OCI-LY7 (cell line): ENCODE results near the gene ARHGAP26. TPM values are rescaled to one million over a fixed set of nuclear protein-coding genes. Genes with fewer than 3 reads are reported as not detected.

Source experiments
- BruUV-seq: library from RNA; stranded (reverse); fragments of 400-500 nt; replicated peaks from 2 replicates; lab custom pipeline; 2021; lab: Mats Ljungman, UMichigan
- CTCF ChIA-PET: fragments of 300-600 bp; sonication (Branson Sonifier 250); formaldehyde crosslinking; loops from one replicate; lab custom pipeline; 2022; ENCODE audit warnings: antibody characterized with exemption; ENCODE audit not compliant: unreplicated experiment; lab: Charles Lee
- POLR2A ChIA-PET: fragments of 300-600 bp; sonication (Branson Sonifier 250); formaldehyde crosslinking; loops from one replicate; lab custom pipeline; 2022; ENCODE audit warnings: antibody characterized with exemption; lab: Charles Lee
- DNase-seq: peaks from one replicate; pipeline ENCODE4 v3.0.0-alpha.2; 2015; ENCODE audit warnings: low spot score
- H2AFZ ChIP-seq: fragments of 200-600 bp; sonication (generic), shearing (Covaris generic); 2 replicates; pipeline ENCODE4 v1.6.1; 2014; ENCODE audit warnings: mild to moderate bottlenecking, antibody characterized with exemption, low read length, moderate library complexity
- H3K27ac ChIP-seq: fragments of 200-600 bp; sonication (generic); 2 replicates; pipeline ENCODE4 v1.5.1; 2014; ENCODE audit warnings: mixed run types, low read depth, mild to moderate bottlenecking, moderate library complexity, low read length, inconsistent platforms; ENCODE audit not compliant: poor library complexity, severe bottlenecking
- H3K36me3 ChIP-seq: fragments of 200-600 bp; sonication (generic); 2 replicates; pipeline ENCODE4 v1.6.1; 2014; ENCODE audit warnings: mild to moderate bottlenecking, antibody characterized with exemption, low read length, moderate library complexity, mixed read lengths; ENCODE audit not compliant: insufficient read depth
- H3K4me1 ChIP-seq: fragments of 200-600 bp; sonication (generic); 2 replicates; pipeline ENCODE4 v1.5.1; 2014; ENCODE audit warnings: mild to moderate bottlenecking, low read length; ENCODE audit not compliant: insufficient read depth, poor library complexity, severe bottlenecking
- H3K4me2 ChIP-seq: fragments of 200-600 bp; sonication (generic); 2 replicates; pipeline ENCODE4 v1.6.1; 2014; ENCODE audit warnings: mild to moderate bottlenecking, low read length
- H3K4me3 ChIP-seq: fragments of 200-600 bp; sonication (generic); 2 replicates; pipeline ENCODE4 v1.5.1; 2014; ENCODE audit warnings: mild to moderate bottlenecking, low read depth, low read length; ENCODE audit not compliant: poor library complexity, severe bottlenecking
- H3K79me2 ChIP-seq: fragments of 200-600 bp; sonication (generic); 2 replicates; pipeline ENCODE4 v1.6.1; 2016; ENCODE audit warnings: low read depth, mild to moderate bottlenecking, low read length, moderate library complexity, mixed read lengths; ENCODE audit not compliant: insufficient read depth
- H3K9me2 ChIP-seq: fragments of 200-600 bp; sonication (generic); 2 replicates; pipeline ENCODE4 v1.6.1; 2016; ENCODE audit warnings: mild to moderate bottlenecking, low read length, mixed read lengths; ENCODE audit not compliant: insufficient read depth
- H3K9me3 ChIP-seq: fragments of 200-600 bp; sonication (generic); 2 replicates; pipeline ENCODE4 v1.6.1; 2014; ENCODE audit warnings: mild to moderate bottlenecking, mixed run types, low read length, mixed read lengths
- H4K20me1 ChIP-seq: fragments of 200-600 bp; sonication (generic); 2 replicates; pipeline ENCODE4 v1.6.1; 2014; ENCODE audit warnings: mild to moderate bottlenecking, antibody characterized with exemption, low read length, moderate library complexity, mixed read lengths; ENCODE audit not compliant: insufficient read depth
- CTCF ChIP-seq: fragments of 200-600 bp; sonication (generic); conservative IDR thresholded peaks from 2 replicates; pipeline ENCODE4 v1.5.1; 2014; ENCODE audit warnings: mild to moderate bottlenecking, antibody characterized with exemption, low read length, moderate library complexity, mixed read lengths
- EZH2phosphoT487 ChIP-seq: fragments of 200-600 bp; sonication (generic); IDR thresholded peaks from 2 replicates; pipeline ENCODE4 v1.6.1; 2018; ENCODE audit warnings: low read depth, borderline replicate concordance, mild to moderate bottlenecking, mixed run types, antibody characterized with exemption, low read length, moderate library complexity, mixed read lengths
- intact Hi-C: fragments of 100-400 bp; cut with micrococcal nuclease; formaldehyde crosslinking; loops from one replicate; pipeline ENCODE4 v1.10.0; 2022; ENCODE audit not compliant: unreplicated experiment
- total RNA-seq, 2 experiments: library from RNA; depleted of rRNA in 1 of 2; stranded (reverse); fragments of >200 nt in 1 of 2; shearing (Covaris generic) in 1 of 2; gene quantifications; 2 replicates each; pipeline ENCODE4 v1.2.3, GENCODE V29; 2014 to 2022

Gene ARHGAP26
- total RNA-seq, 2 experiments from 2014 or later: 7.0 to 19.1 TPM

DNA sequence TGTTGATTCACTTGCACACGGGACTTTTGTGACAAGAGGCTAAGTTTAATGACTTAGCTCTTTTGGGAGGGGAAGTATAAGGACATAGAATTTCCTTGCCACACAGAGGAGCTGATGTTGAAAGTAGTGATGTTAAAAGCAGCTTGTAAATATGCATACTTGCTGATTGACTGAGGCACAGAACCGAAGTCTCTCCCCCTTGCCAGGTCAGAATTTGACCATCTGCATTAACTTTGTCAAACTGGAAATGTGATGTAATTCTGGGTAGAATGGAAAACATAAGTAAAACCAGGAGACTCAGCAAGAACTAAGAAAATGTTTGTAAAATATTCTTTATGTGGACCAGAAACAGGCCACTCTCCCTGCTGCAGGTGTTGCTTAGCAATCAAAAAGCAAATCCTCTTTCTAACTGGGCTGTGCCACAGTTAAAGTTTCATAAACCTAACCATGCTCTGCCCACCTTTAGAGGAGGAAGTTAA is 349.2 kb downstream of the ARHGAP26 start:
- POLR2A ChIA-PET: interaction anchor here (0.7 to 1.7 kb wide), 2 partner anchors 9 to 175 kb away, joined by 3 to 8 read pairs; no protein-coding TSS in a partner anchor
- CTCF ChIA-PET: no interaction called here
- no peak overlapping the region for H3K4me2 ChIP-seq

GRCh38 chr5:143119881-143120341 is 349.7 kb downstream of the ARHGAP26 start:
- Histone ChIP-seq H3K9me2 (no peaks in the 10 kb centered on the region), H4K20me1 (no peaks in the 10 kb centered on the region), H3K4me3 (no peak overlapping the region), H3K9me3 (no peaks in the 10 kb centered on the region), H3K4me2 (no peak overlapping the region), H3K4me1 (peaks cover 7% of the 10 kb centered on the region), H3K27ac (no peak overlapping the region), H2AFZ (no peak overlapping the region), H3K79me2 (no peaks in the 10 kb centered on the region), H3K36me3 (no peaks in the 10 kb centered on the region)
- TF ChIP-seq EZH2phosphoT487 (no peak), CTCF (no peak)
- ChIA-PET POLR2A (interaction anchor here (0.7 to 1.7 kb wide), 2 partner anchors 8 to 194 kb away, joined by 3 to 8 read pairs; no protein-coding TSS in a partner anchor), CTCF (no interaction called here)
- intact Hi-C loops: loop anchor here (5.0 kb wide), 1 partner anchor 282 kb away; the partner anchor contains the start of gene NR3C1
- BruUV-seq: no TSS peak
- no peak for DNase-seq

More for the DNA sequence above, 349.2 kb downstream of the ARHGAP26 start:
- Histone ChIP-seq H3K4me3 (no peak overlapping the region), H3K4me1 (peaks cover 7% of the 10 kb centered on the region), H3K9me2 (no peaks in the 10 kb centered on the region), H2AFZ (no peak overlapping the region), H4K20me1 (no peaks in the 10 kb centered on the region), H3K36me3 (no peaks in the 10 kb centered on the region), H3K9me3 (no peaks in the 10 kb centered on the region), H3K79me2 (no peaks in the 10 kb centered on the region), H3K27ac (no peak overlapping the region)
- TF ChIP-seq CTCF (no peak), EZH2phosphoT487 (no peak)
- no TSS peak for BruUV-seq
- intact Hi-C loops: loop anchor here (5.0 kb wide), 1 partner anchor 283 kb away; the partner anchor contains the start of gene NR3C1
- peak; percentile 3 for DNase-seq
